Common myeloid progenitor, CD34-positive (primary cell): ENCODE results near the gene ITGA11.

Source experiments
- CTCF ChIA-PET: fragments of 350-600 bp; sonication (Branson Sonifier 250); formaldehyde crosslinking; loops from one replicate; lab custom pipeline; 2021; ENCODE audit warnings: antibody characterized with exemption; lab: Charles Lee
- POLR2A ChIA-PET: fragments of 350-600 bp; sonication (Branson Sonifier 250); formaldehyde crosslinking; loops from one replicate; lab custom pipeline; 2021; ENCODE audit warnings: antibody characterized with exemption; lab: Charles Lee
- DNase-seq, 3 donors: peaks; one replicate each; pipeline versions ENCODE4 v3.0.0 to v3.0.0-alpha.2; 2013
- H3K27ac ChIP-seq, 2 experiments: 1 replicate in 1 of 2; 2 replicates in 1 of 2; pipeline ENCODE4 v1.7.0; 2013; ENCODE audit warnings: inconsistent platforms in 2 of 2, low read length in 2 of 2, mild to moderate bottlenecking in 2 of 2, low read depth in 1 of 2, moderate library complexity in 1 of 2; ENCODE audit not compliant: severe bottlenecking in 2 of 2, insufficient read depth in 1 of 2, poor library complexity in 1 of 2
- H3K27me3 ChIP-seq, 5 experiments: replicated peaks in 2 of 5; 1 replicate in 3 of 5; 2 replicates in 2 of 5; pipeline versions ENCODE4 v1.6.1 to v1.7.0; 2013; ENCODE audit warnings: low read length in 4 of 5, mild to moderate bottlenecking in 2 of 5, moderate library complexity in 2 of 5, inconsistent platforms in 1 of 5; ENCODE audit not compliant: insufficient read depth in 5 of 5, control insufficient read depth in 4 of 5
- H3K36me3 ChIP-seq, 4 experiments: 1 replicate in 2 of 4; 2 replicates in 2 of 4; pipeline versions ENCODE4 v1.6.1 to v1.7.0; 2013; ENCODE audit warnings: low read length in 3 of 4, control low read depth in 1 of 4, mild to moderate bottlenecking in 1 of 4; ENCODE audit not compliant: control insufficient read depth in 4 of 4, insufficient read depth in 4 of 4
- H3K4me1 ChIP-seq, 4 experiments: 1 replicate in 3 of 4; 2 replicates in 1 of 4; pipeline versions ENCODE4 v1.6.1 to v1.7.1; 2013; ENCODE audit warnings: low read length in 3 of 4, mild to moderate bottlenecking in 3 of 4, control low read depth in 1 of 4, inconsistent platforms in 1 of 4, moderate library complexity in 1 of 4; ENCODE audit not compliant: control insufficient read depth in 4 of 4, insufficient read depth in 4 of 4; ENCODE audit errors: control extremely low read depth in 1 of 4
- H3K4me3 ChIP-seq, 7 experiments: 1 replicate in 4 of 7; 2 replicates in 3 of 7; pipeline versions ENCODE4 v1.5.1 to v1.7.0; 2013; ENCODE audit warnings: mild to moderate bottlenecking in 7 of 7, low read length in 6 of 7, moderate library complexity in 6 of 7, inconsistent platforms in 2 of 7, low read depth in 2 of 7, control low read depth in 1 of 7; ENCODE audit not compliant: insufficient read depth in 4 of 7, control insufficient read depth in 1 of 7; ENCODE audit errors: extremely low read depth in 1 of 7
- H3K9me3 ChIP-seq, 5 experiments: 1 replicate in 4 of 5; 2 replicates in 1 of 5; pipeline versions ENCODE4 v1.6.1 to v1.7.1; 2013; ENCODE audit warnings: low read length in 4 of 5, mild to moderate bottlenecking in 2 of 5, inconsistent platforms in 1 of 5, low read depth in 1 of 5, moderate library complexity in 1 of 5; ENCODE audit not compliant: control insufficient read depth in 4 of 5, insufficient read depth in 2 of 5; ENCODE audit errors: control extremely low read depth in 1 of 5
- WGBS: methylation state at CpG from one replicate; pipeline ENCODE4 v1.1.5; 2013; ENCODE audit not compliant: insufficient coverage; 5-methylcytosine and 5-hydroxymethylcytosine counted together

Gene ITGA11

DNA sequence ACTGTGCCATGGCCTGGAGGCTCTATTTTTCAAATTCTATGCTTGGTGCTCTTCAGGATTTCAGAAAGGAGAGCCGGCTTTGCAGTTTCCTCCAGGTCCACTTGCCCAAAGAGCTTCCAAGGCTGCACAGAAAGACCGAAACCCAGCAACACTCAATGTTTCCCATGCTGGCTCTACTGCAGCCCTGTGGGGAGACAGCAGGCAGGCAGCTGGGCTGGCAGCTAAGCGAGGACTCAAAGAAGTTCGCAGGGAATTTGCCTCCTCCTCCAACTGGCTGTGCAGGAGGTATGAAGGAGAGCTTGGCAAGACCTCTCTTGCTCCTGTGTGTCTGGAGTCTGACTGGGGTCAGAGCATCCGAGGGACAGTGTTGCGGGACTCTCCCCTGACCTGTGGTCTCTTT, 17.4 kb upstream of the ITGA11 start:
- 100% methylated on average over 5 of the region's 6 CpGs for WGBS
- Histone ChIP-seq H3K9me3 (peaks cover 0 to 3% (median 0%) of the 10 kb centered on the region in 5 experiments), H3K36me3 (no peaks in the 10 kb centered on the region), H3K4me3 (no peak overlapping the region), H3K4me1 (no peaks in the 10 kb centered on the region), H3K27ac (no peak overlapping the region), H3K27me3 (peaks cover 0 to 5% (median 3%) of the 10 kb centered on the region in 5 experiments)
- ChIA-PET POLR2A (no interaction called here), CTCF (interaction anchor here (1.3 kb wide), 1 partner anchor 60 kb away, joined by 4 read pairs; no protein-coding TSS in a partner anchor)
- no peak for DNase-seq

DNA sequence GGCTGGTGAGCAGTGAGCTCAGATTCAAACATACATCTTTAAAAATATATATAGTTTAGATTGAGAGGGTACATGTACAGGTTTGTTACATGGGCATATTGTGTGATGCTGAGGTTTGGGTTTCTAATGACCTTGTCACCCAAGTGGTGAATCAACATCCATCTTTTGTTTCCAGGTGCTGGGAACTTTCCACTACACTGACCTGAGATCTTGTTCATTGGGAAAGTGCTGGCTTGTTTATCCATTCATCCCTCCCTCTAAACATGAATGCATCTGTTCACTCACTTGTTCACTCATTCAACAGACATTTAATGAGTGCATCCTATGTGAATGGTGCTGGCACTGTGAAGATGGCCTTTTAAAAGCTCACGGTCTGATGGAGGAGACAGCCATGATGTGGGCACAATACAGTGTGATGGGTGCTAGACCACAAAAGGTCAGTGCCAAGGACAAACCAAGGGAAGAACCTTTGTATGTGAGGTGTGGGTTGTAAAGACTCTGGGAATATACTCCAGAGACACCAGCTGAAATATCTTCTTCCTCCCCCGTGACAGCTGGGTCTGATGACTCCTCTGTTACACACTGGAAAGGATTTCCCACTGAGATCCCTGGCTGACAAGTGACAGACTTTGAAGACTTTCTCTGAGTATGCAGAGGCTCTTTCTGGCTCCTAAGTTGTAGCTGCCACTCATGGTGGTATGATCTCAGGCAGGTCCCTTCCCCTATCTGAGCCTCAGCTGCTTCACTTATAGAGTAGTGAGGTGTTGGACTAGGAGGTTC, 16.2 kb upstream of the ITGA11 start:
- H3K9me3 ChIP-seq = peaks cover 0 to 3% (median 0%) of the 10 kb centered on the region in 5 experiments
- H3K27ac ChIP-seq = no peak overlapping the region
- no peaks in the 10 kb centered on the region for H3K4me1 ChIP-seq
- H3K4me3 ChIP-seq = no peak overlapping the region
- ChIA-PET POLR2A (no interaction called here), CTCF (interaction anchor here (1.0 to 1.3 kb wide), 2 partner anchors 58 to 141 kb away, joined by 3 to 4 read pairs; no protein-coding TSS in a partner anchor)
- H3K36me3 ChIP-seq = no peaks in the 10 kb centered on the region
- H3K27me3 ChIP-seq = peaks cover 0 to 5% (median 3%) of the 10 kb centered on the region in 5 experiments
- WGBS = 50% methylated on average over 2 of the region's 2 CpGs
- no peak for DNase-seq

DNA sequence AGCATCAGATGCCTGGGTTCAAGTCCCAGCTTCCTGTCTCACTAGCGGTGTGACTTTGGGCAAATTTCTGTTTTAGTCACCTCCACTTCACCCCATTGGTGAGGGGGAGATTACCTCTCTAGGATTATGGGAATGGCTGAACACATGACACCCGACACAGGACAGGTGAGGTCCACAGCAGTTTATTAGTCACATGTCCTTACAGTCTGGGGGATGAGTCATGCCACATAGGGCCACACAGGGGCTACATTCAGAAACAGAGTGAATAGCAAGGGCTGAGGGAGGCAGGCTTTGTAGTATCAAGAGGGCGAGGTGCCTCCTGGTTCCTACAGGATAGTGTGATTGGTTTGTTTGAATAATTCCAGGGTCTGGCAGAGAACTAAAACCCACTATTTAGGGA, 15.2 kb upstream of the ITGA11 start:
- CTCF ChIA-PET = no interaction called here
- H3K36me3 ChIP-seq = no peaks in the 10 kb centered on the region
- no peak overlapping the region for H3K27ac ChIP-seq
- no peak overlapping the region for H3K4me3 ChIP-seq
- no peaks in the 10 kb centered on the region for H3K4me1 ChIP-seq
- 94% methylated on average over 3 of the region's 3 CpGs for WGBS
- POLR2A ChIA-PET = no interaction called here
- peaks cover 0 to 3% (median 0%) of the 10 kb centered on the region in 5 experiments for H3K9me3 ChIP-seq
- no peak for DNase-seq
- peaks cover 0 to 5% (median 3%) of the 10 kb centered on the region in 5 experiments for H3K27me3 ChIP-seq

DNA sequence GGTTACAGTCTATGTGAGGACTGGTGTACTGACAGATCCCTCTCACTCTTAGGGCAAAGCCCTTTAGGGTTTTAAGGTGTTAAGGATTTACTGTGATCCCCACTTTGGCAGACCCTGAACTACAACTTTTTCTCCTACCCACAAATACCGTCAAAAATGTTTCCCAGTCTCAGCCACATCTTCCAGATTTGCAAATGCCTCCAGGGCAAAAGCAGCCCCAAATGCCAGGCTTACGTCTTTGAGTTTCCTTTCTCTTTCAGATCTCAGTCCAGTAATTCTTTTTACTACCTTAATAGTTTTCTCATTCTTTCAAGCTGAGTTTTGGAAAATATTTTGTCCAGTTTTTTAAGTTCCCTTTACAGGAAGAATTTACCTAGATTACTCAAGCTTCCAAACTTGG, 13.4 kb upstream of the ITGA11 start:
- no peaks in the 10 kb centered on the region for H3K36me3 ChIP-seq
- no peaks in the 10 kb centered on the region for H3K9me3 ChIP-seq
- no peak for DNase-seq
- 94% methylated on average over 2 of the region's 2 CpGs for WGBS
- H3K27me3 ChIP-seq = peaks cover 0 to 5% (median 0%) of the 10 kb centered on the region in 5 experiments
- ChIA-PET POLR2A (no interaction called here), CTCF (no interaction called here)
- H3K27ac ChIP-seq = no peak overlapping the region
- H3K4me3 ChIP-seq = no peak overlapping the region
- H3K4me1 ChIP-seq = no peaks in the 10 kb centered on the region

DNA sequence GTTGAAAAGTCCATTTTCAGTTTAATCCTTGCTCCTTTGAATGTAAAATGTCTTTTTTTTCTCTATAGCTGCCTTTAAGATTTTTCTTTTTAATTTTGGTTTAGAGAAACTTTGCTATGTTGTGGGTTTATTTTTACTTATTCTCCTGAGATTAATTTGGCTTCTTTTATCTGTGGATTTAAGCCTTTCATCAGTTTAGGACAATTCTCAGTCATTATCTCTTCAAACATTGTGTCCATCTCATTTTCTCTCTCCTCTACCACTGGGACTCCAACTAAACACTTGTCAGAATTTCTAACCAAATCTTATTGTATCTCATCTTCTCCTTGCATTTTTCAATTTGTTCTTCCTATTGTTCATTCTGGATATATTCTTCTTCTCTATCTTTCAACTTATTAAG, 12.4 kb upstream of the ITGA11 start:
- no peak overlapping the region for H3K4me3 ChIP-seq
- POLR2A ChIA-PET = no interaction called here
- no peak for DNase-seq
- no peaks in the 10 kb centered on the region for H3K4me1 ChIP-seq
- CTCF ChIA-PET = no interaction called here
- H3K36me3 ChIP-seq = no peaks in the 10 kb centered on the region
- H3K9me3 ChIP-seq = no peaks in the 10 kb centered on the region
- no peak overlapping the region for H3K27ac ChIP-seq
- H3K27me3 ChIP-seq = peaks cover 0 to 4% (median 0%) of the 10 kb centered on the region in 5 experiments

DNA sequence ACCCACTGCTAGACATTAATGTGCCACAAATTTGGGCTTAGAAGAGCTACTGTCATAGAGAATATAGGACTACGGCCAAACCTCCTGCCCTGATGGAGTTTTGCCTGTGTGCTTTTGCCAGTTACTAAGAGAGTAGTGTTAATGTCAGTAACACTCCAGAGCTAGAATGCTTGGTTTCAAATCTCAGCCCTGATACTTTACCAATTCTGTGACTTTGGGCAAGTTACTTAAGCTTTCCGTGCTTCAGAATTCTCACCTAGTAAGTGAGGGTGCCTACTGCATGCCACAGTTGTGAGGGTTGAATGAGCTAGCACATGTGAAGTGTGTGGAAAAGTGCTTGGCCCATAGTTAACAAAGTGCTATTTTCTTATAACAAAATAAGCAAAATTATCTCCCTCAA, 10.9 kb upstream of the ITGA11 start:
- Histone ChIP-seq H3K4me3 (no peak overlapping the region), H3K9me3 (no peaks in the 10 kb centered on the region), H3K27ac (no peak overlapping the region), H3K27me3 (peaks cover 0 to 9% (median 5%) of the 10 kb centered on the region in 5 experiments), H3K4me1 (no peaks in the 10 kb centered on the region), H3K36me3 (no peaks in the 10 kb centered on the region)
- CTCF ChIA-PET = interaction anchor here (1.3 kb wide), 1 partner anchor 62 kb away, joined by 3 read pairs; no protein-coding TSS in a partner anchor
- POLR2A ChIA-PET = no interaction called here
- 100% methylated on average over 1 of the region's 2 CpGs for WGBS
- DNase-seq = no peak

DNA sequence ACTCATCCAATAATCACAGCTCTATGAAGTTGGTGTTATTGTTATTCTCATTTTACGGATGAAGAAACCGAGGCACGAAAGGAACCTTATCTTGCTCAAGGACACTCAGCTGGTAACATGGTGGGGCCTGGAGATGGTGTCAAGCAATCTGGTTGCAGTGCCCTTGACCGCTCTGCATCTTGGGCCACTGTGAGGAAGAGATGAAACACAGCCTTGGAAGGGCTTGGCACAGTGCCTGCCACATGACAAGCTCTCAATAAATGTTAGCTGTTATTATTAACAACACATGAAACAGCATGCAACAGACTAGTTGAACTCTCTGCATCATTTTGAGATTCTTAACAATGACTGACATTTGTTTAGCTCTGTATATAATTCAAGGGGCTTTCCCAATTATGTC, 10.1 kb upstream of the ITGA11 start:
- no peak overlapping the region for H3K4me3 ChIP-seq
- no peak for DNase-seq
- H3K27ac ChIP-seq = no peak overlapping the region
- H3K27me3 ChIP-seq = peaks cover 0 to 11% (median 8%) of the 10 kb centered on the region in 5 experiments
- 98% methylated on average over 4 of the region's 4 CpGs for WGBS
- ChIA-PET POLR2A (no interaction called here), CTCF (interaction anchor here (1.3 to 1.5 kb wide), 2 partner anchors 27 to 63 kb away, joined by 3 read pairs; no protein-coding TSS in a partner anchor)
- no peaks in the 10 kb centered on the region for H3K9me3 ChIP-seq
- H3K4me1 ChIP-seq = no peaks in the 10 kb centered on the region
- H3K36me3 ChIP-seq = no peaks in the 10 kb centered on the region
